ENCODE results near the gene TPRG1L.
A peak's percentile ranks its signal among the peaks of the same experiment; 100 is the strongest.

- TF ChIP-seq CTCF (conservative IDR thresholded peaks at IDR 0.05; ENCODE audit: low read depth in 2 of 2) (no peak), POLR2AphosphoS5 (IDR thresholded peaks at IDR 0.05; ENCODE audit: low read depth) (0 out of 2 replicates have a peak, but pooled peaks have one; percentile 13), EZH2 (IDR thresholded peaks at IDR 0.05; ENCODE audit: low read depth, unreplicated experiment) (no peak), CREB1 (CRISPR knock-in tag; IDR thresholded peaks at IDR 0.05; ENCODE audit: low read depth) (no peak), REST (IDR thresholded peaks at IDR 0.05; ENCODE audit: unreplicated experiment) (no peak)
Measured at GRCh38 chr1:3674100-3675094, 49.6 kb downstream of the TPRG1L start.
